Mucosa of descending colon (tissue), 3 donors: ENCODE data around the gene TEX14. TPM values are rescaled to one million over a fixed set of nuclear protein-coding genes. Genes with fewer than 3 reads are reported as not detected.
A peak's percentile ranks its signal among the peaks of the same experiment; 100 is the strongest.
"Not testable (repeated sequence)": the region's sequence is repeated elsewhere in the genome, so short reads cannot be mapped to it uniquely, and the experiment has no call there.

ENCODE experiments used
- ATAC-seq: fragments of 200-7000 bp; cut with Tn5 transposase; one replicate; pipeline ENCODE4 v1.9.1; 2020; ENCODE audit warnings: mild to moderate bottlenecking, moderate library complexity
- DNase-seq, 3 donors: peaks; one replicate each; pipeline ENCODE4 v3.0.0-alpha.2; 2020
- H3K36me3 ChIP-seq: fragments of 200-600 bp; one replicate; pipeline ENCODE4 v1.8.0; 2021; ENCODE audit warnings: low read depth, mild to moderate bottlenecking
- H3K4me1 ChIP-seq: fragments of 200-600 bp; one replicate; pipeline ENCODE4 v1.8.0; 2021; ENCODE audit warnings: low read depth, mild to moderate bottlenecking
- H3K4me3 ChIP-seq: fragments of 200-600 bp; one replicate; pipeline ENCODE4 v1.8.0; 2021; ENCODE audit warnings: mild to moderate bottlenecking
- H3K9me3 ChIP-seq: fragments of 200-600 bp; one replicate; pipeline ENCODE4 v1.8.0; 2021; ENCODE audit warnings: mild to moderate bottlenecking
- CTCF ChIP-seq: fragments of 200-600 bp; IDR thresholded peaks from one replicate; pipeline ENCODE4 v1.8.0; 2022; ENCODE audit warnings: antibody characterized with exemption, mild to moderate bottlenecking
- intact Hi-C, 2 donors: fragments of 100-400 bp; cut with DNase I in 1 of 2; cut with micrococcal nuclease in 1 of 2; formaldehyde crosslinking; loops; one replicate each; pipeline versions ENCODE4 v1.11.0 to v1.11.1; 2022; cut with DNase I, micrococcal nuclease
- total RNA-seq, 3 donors: library from RNA; stranded (reverse); fragmentation: NEBNext Ultra II Directional in 2 of 3; extraction: Animal tissue kit (Norgen Biotek cat#: 25700) in 2 of 3; gene quantifications; one replicate each; pipeline versions ENCODE4 v1.2.1 to v1.2.4, GENCODE V29; 2021 to 2023
- donor health status: DM: no; HTN: no; CAD: no; lungs with moderate emphysema.
- donor health status: DM: no; HTN: no; CAD: no.
- donor health status: DM: no; HTN: yes; CAD: no.

Gene TEX14
- total RNA-seq, 3 donors from 2014 or later: 0.28 TPM; not detected in 2

GRCh38 chr17:58586009-58586644, 105.7 kb downstream of the TEX14 start:
- Histone ChIP-seq H3K4me3 (no peak overlapping the region), H3K4me1 (no peaks in the 10 kb centered on the region), H3K36me3 (no peaks in the 10 kb centered on the region), H3K9me3 (no peaks in the 10 kb centered on the region)
- ATAC-seq (no peak), DNase-seq (no peak)
- TF ChIP-seq CTCF: no peak
- intact Hi-C loops: no loop called here

- Histone ChIP-seq H3K9me3 (no peaks in the 10 kb centered on the region), H3K4me3 (no peak overlapping the region), H3K36me3 (no peaks in the 10 kb centered on the region), H3K4me1 (no peaks in the 10 kb centered on the region)
- DNase-seq (no peak), ATAC-seq (no peak)
- intact Hi-C loops: no loop called here
- no peak for TF ChIP-seq CTCF
Observed at GRCh38 chr17:58585554-58585953, 106.3 kb downstream of the TEX14 start.

GRCh38 chr17:58583486-58583885, 108.4 kb downstream of the TEX14 start:
- no peak for TF ChIP-seq CTCF
- Histone ChIP-seq H3K36me3 (no peaks in the 10 kb centered on the region), H3K9me3 (no peaks in the 10 kb centered on the region), H3K4me1 (no peaks in the 10 kb centered on the region), H3K4me3 (no peak overlapping the region)
- DNase-seq (no peak), ATAC-seq (no peak)
- intact Hi-C loops: no loop called here

GRCh38 chr17:58582718-58583117, 109.1 kb downstream of the TEX14 start:
- DNase-seq, H3K4me1 ChIP-seq, intact Hi-C loops, ATAC-seq, H3K36me3 ChIP-seq, H3K9me3 ChIP-seq, H3K4me3 ChIP-seq: not testable (repeated sequence)

GRCh38 chr17:58580671-58581070, 111.2 kb downstream of the TEX14 start:
- DNase-seq (no peak), ATAC-seq (no peak)
- Histone ChIP-seq H3K4me3 (no peak overlapping the region), H3K4me1 (peaks cover 6% of the 10 kb centered on the region), H3K9me3 (no peaks in the 10 kb centered on the region), H3K36me3 (no peaks in the 10 kb centered on the region)
- no peak for TF ChIP-seq CTCF
- intact Hi-C loops: no loop called here

DNA sequence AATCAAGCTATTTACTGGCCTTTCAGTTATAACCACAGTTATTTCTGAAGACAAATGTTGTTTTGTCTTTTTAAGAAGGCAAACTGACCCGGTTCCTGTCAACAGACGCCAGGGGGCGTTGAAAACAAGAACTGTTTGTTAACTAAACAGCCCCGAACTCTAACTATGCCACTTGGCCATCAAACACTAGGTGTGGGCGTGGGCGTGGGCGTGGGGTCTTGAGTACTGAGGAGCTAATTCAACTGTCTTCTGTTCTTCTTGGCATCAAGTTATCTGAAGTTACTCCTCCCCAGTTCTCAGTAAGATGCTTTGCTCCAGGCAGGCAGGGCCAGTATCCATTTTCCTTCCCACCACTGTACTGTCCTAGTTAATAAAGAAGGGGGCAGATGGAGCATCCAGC, 114.1 kb downstream of the TEX14 start:
- Histone ChIP-seq H3K4me1 (peaks cover 6% of the 10 kb centered on the region), H3K36me3 (no peaks in the 10 kb centered on the region), H3K9me3 (no peaks in the 10 kb centered on the region), H3K4me3 (no peak overlapping the region)
- DNase-seq: peak in 2 of 3 donors; percentile 27 to 55
- ATAC-seq: peak; percentile 29
- peak; percentile 18 for TF ChIP-seq CTCF
- intact Hi-C loops: no loop called here
